ENCODE measurements around the gene VPS26B.

DNA sequence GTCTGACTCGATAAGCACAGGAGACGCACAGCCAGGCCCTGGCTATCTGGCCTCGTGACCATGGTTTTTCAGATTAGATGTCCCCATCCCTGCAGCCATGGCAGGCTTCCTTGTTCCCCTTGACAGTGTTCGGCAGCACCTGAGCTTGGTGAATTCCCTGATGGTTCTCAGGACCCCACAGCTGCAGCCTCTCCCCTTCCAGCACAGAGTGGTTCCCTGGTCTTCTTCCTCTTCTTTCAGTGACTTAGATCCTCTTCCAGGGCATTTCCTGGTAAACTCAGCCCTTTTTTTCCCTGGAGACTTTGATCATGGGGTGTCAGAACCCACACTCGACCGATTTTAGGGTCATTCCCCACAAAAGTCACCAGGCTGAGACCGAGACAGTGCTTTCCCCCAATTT, 66.2 kb downstream of the VPS26B start:
- TF ChIP-seq YY1 (IDR thresholded peaks at IDR 0.05; ENCODE audit: insufficient read depth, insufficient read length) (no peak), ZNF274 (IDR thresholded peaks at IDR 0.05; ENCODE audit: low read depth, low read length) (no peak)

Measured in NT2/D1 (cell line).